GM23338 (cell line): ENCODE measurements around the gene INAFM1.

ENCODE experiments used
- CREB1 ChIP-seq: fragments of 250-450 bp; sonication (Bioruptor Pico); IDR thresholded peaks from 2 replicates; pipeline ENCODE4 v1.5.0; 2020; ENCODE audit warnings: low read depth, mild to moderate bottlenecking, moderate library complexity
- EZH2 ChIP-seq: fragments of 200-600 bp; sonication (generic); IDR thresholded peaks from one replicate; pipeline ENCODE4 v1.8.0; 2017; ENCODE audit warnings: antibody characterized with exemption, mild to moderate bottlenecking, low read depth; ENCODE audit not compliant: unreplicated experiment
- EZH2phosphoT487 ChIP-seq: fragments of 200-600 bp; sonication (generic); IDR thresholded peaks from one replicate; pipeline ENCODE4 v1.8.1; 2018; ENCODE audit warnings: antibody characterized with exemption; ENCODE audit not compliant: unreplicated experiment
- NANOG ChIP-seq: IDR thresholded peaks from 2 replicates; pipeline ENCODE4 v1.6.1; 2016; ENCODE audit warnings: antibody characterized with exemption, borderline replicate concordance
- POLR2AphosphoS5 ChIP-seq: IDR thresholded peaks from 2 replicates; pipeline ENCODE4 v1.6.1; 2016; ENCODE audit warnings: antibody characterized with exemption, low read depth
- STAT1 ChIP-seq: IDR thresholded peaks from one replicate; pipeline ENCODE4 v1.6.1; 2016; ENCODE audit warnings: antibody characterized with exemption; ENCODE audit not compliant: unreplicated experiment
- TF ChIP-seq, protein P1 (sequence below), 2 experiments: fragments of 200-600 bp in 1 of 2; sonication (generic) in 1 of 2; conservative IDR thresholded peaks; 2 replicates each; pipeline versions ENCODE4 v1.5.1 to v1.6.1; 2016 to 2017; ENCODE audit warnings: antibody characterized with exemption in 2 of 2, low read depth in 2 of 2, mild to moderate bottlenecking in 2 of 2, moderate library complexity in 1 of 2
- TF ChIP-seq, protein P2 (sequence below): IDR thresholded peaks from one replicate; pipeline ENCODE4 v1.6.1; 2018; ENCODE audit warnings: antibody characterized with exemption; ENCODE audit not compliant: unreplicated experiment
- TF ChIP-seq, protein P3 (sequence below): fragments of 250-450 bp; sonication (Bioruptor Pico); IDR thresholded peaks from 2 replicates; pipeline ENCODE4 v1.5.0; 2020; ENCODE audit warnings: mild to moderate bottlenecking, moderate library complexity
- TF ChIP-seq, protein P4 (sequence below): IDR thresholded peaks from 2 replicates; pipeline ENCODE4 v1.6.1; 2016; ENCODE audit warnings: antibody characterized with exemption

DNA sequence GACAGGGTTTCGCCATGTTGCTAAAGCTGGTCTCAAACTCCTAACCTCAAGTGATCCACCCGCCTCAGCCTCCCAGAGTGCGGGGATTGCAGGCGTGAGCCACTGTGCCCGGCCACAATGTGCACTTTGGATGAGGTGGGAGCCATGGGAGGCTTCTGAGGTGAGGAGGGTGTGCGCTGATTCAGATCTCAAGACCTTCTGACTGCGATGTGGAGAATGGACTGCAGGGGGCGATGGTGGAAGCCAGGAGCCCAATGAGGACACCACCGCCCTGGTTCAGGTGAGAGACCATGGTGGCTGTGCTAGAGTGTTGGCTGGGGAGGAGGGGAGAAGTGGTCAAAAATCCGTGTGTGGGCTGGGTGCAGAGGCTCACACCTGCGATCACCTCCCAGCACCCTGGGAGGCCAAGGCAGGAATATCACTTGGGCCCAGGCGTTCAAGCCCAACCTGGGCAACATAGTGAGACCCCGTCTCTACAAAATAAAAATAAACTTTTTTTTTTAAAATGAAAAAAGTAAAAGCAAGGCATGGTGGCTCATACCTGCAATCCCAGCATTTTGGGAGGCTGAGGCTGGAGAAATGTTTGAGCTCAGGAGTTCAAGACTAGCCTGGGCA is 5.6 kb downstream of the INAFM1 start:
- TF ChIP-seq, protein P1, sequence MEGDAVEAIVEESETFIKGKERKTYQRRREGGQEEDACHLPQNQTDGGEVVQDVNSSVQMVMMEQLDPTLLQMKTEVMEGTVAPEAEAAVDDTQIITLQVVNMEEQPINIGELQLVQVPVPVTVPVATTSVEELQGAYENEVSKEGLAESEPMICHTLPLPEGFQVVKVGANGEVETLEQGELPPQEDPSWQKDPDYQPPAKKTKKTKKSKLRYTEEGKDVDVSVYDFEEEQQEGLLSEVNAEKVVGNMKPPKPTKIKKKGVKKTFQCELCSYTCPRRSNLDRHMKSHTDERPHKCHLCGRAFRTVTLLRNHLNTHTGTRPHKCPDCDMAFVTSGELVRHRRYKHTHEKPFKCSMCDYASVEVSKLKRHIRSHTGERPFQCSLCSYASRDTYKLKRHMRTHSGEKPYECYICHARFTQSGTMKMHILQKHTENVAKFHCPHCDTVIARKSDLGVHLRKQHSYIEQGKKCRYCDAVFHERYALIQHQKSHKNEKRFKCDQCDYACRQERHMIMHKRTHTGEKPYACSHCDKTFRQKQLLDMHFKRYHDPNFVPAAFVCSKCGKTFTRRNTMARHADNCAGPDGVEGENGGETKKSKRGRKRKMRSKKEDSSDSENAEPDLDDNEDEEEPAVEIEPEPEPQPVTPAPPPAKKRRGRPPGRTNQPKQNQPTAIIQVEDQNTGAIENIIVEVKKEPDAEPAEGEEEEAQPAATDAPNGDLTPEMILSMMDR (conservative IDR thresholded peaks at IDR 0.05; ENCODE audit: low read depth in 2 of 2) = peak; percentile 78 to 83
- TF ChIP-seq EZH2phosphoT487 (no peak), POLR2AphosphoS5 (no peak), STAT1 (no peak), EZH2 (no peak), CREB1 (CRISPR knock-in tag) (no peak), NANOG (no peak)
- TF ChIP-seq, protein P2, sequence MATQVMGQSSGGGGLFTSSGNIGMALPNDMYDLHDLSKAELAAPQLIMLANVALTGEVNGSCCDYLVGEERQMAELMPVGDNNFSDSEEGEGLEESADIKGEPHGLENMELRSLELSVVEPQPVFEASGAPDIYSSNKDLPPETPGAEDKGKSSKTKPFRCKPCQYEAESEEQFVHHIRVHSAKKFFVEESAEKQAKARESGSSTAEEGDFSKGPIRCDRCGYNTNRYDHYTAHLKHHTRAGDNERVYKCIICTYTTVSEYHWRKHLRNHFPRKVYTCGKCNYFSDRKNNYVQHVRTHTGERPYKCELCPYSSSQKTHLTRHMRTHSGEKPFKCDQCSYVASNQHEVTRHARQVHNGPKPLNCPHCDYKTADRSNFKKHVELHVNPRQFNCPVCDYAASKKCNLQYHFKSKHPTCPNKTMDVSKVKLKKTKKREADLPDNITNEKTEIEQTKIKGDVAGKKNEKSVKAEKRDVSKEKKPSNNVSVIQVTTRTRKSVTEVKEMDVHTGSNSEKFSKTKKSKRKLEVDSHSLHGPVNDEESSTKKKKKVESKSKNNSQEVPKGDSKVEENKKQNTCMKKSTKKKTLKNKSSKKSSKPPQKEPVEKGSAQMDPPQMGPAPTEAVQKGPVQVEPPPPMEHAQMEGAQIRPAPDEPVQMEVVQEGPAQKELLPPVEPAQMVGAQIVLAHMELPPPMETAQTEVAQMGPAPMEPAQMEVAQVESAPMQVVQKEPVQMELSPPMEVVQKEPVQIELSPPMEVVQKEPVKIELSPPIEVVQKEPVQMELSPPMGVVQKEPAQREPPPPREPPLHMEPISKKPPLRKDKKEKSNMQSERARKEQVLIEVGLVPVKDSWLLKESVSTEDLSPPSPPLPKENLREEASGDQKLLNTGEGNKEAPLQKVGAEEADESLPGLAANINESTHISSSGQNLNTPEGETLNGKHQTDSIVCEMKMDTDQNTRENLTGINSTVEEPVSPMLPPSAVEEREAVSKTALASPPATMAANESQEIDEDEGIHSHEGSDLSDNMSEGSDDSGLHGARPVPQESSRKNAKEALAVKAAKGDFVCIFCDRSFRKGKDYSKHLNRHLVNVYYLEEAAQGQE = no peak
- TF ChIP-seq, protein P3, sequence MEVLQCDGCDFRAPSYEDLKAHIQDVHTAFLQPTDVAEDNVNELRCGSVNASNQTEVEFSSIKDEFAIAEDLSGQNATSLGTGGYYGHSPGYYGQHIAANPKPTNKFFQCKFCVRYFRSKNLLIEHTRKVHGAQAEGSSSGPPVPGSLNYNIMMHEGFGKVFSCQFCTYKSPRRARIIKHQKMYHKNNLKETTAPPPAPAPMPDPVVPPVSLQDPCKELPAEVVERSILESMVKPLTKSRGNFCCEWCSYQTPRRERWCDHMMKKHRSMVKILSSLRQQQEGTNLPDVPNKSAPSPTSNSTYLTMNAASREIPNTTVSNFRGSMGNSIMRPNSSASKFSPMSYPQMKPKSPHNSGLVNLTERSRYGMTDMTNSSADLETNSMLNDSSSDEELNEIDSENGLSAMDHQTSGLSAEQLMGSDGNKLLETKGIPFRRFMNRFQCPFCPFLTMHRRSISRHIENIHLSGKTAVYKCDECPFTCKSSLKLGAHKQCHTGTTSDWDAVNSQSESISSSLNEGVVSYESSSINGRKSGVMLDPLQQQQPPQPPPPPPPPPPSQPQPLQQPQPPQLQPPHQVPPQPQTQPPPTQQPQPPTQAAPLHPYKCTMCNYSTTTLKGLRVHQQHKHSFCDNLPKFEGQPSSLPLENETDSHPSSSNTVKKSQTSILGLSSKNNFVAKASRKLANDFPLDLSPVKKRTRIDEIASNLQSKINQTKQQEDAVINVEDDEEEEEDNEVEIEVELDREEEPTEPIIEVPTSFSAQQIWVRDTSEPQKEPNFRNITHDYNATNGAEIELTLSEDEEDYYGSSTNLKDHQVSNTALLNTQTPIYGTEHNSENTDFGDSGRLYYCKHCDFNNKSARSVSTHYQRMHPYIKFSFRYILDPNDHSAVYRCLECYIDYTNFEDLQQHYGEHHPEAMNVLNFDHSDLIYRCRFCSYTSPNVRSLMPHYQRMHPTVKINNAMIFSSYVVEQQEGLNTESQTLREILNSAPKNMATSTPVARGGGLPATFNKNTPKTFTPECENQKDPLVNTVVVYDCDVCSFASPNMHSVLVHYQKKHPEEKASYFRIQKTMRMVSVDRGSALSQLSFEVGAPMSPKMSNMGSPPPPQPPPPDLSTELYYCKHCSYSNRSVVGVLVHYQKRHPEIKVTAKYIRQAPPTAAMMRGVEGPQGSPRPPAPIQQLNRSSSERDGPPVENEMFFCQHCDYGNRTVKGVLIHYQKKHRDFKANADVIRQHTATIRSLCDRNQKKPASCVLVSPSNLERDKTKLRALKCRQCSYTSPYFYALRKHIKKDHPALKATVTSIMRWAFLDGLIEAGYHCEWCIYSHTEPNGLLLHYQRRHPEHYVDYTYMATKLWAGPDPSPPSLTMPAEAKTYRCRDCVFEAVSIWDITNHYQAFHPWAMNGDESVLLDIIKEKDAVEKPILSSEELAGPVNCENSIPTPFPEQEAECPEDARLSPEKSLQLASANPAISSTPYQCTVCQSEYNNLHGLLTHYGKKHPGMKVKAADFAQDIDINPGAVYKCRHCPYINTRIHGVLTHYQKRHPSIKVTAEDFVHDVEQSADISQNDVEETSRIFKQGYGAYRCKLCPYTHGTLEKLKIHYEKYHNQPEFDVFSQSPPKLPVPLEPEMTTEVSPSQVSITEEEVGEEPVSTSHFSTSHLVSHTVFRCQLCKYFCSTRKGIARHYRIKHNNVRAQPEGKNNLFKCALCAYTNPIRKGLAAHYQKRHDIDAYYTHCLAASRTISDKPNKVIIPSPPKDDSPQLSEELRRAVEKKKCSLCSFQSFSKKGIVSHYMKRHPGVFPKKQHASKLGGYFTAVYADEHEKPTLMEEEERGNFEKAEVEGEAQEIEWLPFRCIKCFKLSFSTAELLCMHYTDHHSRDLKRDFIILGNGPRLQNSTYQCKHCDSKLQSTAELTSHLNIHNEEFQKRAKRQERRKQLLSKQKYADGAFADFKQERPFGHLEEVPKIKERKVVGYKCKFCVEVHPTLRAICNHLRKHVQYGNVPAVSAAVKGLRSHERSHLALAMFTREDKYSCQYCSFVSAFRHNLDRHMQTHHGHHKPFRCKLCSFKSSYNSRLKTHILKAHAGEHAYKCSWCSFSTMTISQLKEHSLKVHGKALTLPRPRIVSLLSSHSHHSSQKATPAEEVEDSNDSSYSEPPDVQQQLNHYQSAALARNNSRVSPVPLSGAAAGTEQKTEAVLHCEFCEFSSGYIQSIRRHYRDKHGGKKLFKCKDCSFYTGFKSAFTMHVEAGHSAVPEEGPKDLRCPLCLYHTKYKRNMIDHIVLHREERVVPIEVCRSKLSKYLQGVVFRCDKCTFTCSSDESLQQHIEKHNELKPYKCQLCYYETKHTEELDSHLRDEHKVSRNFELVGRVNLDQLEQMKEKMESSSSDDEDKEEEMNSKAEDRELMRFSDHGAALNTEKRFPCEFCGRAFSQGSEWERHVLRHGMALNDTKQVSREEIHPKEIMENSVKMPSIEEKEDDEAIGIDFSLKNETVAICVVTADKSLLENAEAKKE (CRISPR knock-in tag) = no peak
- TF ChIP-seq, protein P4, sequence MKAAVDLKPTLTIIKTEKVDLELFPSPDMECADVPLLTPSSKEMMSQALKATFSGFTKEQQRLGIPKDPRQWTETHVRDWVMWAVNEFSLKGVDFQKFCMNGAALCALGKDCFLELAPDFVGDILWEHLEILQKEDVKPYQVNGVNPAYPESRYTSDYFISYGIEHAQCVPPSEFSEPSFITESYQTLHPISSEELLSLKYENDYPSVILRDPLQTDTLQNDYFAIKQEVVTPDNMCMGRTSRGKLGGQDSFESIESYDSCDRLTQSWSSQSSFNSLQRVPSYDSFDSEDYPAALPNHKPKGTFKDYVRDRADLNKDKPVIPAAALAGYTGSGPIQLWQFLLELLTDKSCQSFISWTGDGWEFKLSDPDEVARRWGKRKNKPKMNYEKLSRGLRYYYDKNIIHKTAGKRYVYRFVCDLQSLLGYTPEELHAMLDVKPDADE = no peak
